Activated effector memory CD4-positive, alpha-beta T cell treated with anti-CD3 and anti-CD28 coated beads, Interleukin-2, amount 50 U/mL, for 16 hours (primary cell): ENCODE data around the gene GPRC5B.

Experiments
- DNase-seq: peaks from one replicate; pipeline ENCODE4 v3.0.0-alpha.2; 2020

Gene GPRC5B

GRCh38 chr16:19884611-19885450, at the start of gene GPRC5B:
Gene GPRC5B, minus strand, starts transcription at chr16:19884848. Its CDS starts 12,003 bp downstream, at chr16:19872845.
- peak; percentile 78 for DNase-seq

- no peak for DNase-seq
Measured at GRCh38 chr16:19933740-19934139, 49.1 kb upstream of the GPRC5B start.

DNA sequence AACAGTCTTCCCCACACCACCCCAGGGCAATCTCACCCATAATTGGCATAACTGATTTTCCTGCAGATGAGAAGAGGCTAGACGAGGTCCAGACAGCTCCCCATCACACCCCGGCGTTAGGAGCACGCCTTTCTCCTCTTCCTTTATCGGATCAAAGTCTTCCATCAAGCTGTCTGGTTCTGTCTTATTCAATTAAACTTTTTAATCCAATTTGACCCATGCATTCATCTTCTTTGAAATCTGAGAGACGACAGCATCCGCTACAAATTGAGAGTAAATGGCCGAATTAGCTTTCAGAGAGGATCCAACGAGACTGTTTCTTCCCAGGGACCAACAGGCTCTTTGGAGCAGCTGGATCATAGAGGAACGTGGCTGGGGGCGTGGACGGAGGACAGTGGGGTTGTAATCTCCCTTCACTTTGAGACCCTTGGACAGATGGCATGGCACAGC, 44.4 kb upstream of the GPRC5B start:
- no peak for DNase-seq

- DNase-seq = no peak
Measured at GRCh38 chr16:19928432-19928831, 43.8 kb upstream of the GPRC5B start.

GRCh38 chr16:19926449-19927390, 42.1 kb upstream of the GPRC5B start:
- no peak for DNase-seq

GRCh38 chr16:19923396-19923795, 38.7 kb upstream of the GPRC5B start:
- DNase-seq = no peak

GRCh38 chr16:19919142-19919541, 34.5 kb upstream of the GPRC5B start:
- no peak for DNase-seq

DNA sequence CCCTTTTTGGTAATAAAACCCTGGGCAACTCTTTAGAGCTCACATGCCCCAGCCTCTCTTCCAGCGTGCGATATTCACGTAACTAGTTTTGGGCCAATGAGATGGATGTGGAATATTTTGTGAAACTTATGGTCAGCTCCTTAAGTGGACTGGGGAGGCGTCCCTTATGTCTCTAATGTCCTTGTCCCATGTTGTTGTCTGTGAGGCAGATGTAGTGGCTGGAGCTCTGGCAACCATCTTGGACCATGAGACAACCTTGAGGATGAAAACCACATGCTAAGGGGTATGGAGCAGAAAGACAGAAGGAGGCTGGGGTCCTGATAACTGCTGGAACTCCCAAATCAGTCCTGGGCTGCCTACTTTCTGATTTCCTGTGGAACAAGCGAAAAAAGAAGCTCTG, 31.4 kb upstream of the GPRC5B start:
- no peak for DNase-seq

- no peak for DNase-seq
Measured at GRCh38 chr16:19914877-19915276, 30.2 kb upstream of the GPRC5B start.

DNA sequence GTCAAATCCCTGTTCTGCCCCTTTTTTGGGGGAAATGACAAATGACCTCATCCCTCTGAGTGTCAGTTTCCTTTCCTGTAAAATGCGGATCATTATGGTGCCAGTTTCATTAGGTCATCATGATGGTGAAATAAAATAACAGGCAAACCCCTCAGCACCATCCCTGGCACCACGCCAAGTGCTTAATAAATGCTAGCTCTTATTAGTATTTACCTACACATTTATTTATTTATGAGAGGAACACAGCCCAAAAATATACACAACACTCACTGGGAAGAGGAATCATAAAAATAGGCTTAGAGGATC, 28.6 kb upstream of the GPRC5B start:
- no peak for DNase-seq

DNA sequence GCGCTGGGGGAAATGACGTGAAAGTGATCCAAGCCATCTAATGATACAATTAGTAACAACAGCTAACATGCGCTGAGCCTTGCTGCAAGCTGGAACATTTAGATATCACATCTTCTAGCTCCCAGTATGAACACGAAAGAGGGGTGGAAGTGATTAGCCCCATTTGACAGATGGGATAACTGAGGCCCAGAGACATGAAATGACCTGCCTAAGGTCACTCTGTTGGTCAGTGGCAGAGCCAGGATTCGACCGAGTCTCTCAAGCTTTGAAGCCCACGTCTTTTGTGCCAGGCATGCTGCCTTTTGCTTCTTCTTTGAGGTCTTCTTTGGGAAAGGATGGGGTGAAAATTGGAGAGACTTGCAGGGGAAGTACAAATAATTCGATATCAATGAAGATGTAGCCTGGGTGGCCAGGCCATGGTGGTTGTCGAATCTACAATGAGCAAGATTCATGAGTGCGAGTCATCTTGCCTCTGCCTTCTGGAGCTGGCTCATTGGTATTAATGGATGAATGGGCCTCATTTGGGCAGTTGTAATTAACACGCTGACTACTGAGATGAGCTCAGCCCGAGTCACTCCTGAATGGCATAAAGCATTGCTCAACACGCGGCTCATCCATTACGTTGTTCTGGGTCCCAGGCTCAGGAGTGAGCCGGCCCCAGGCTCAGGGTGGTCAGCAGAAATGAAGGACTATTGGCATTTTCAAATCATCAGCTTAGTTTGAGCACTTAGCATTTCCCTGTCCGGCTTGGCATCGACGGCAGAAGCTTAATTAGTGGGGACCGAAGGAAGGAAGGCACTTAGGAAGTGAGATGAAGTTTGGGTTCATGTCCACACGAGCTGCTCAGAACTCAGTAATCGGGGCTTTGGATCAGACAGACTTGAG, 28.0 kb upstream of the GPRC5B start:
- no peak for DNase-seq

GRCh38 chr16:19911747-19912454, 27.3 kb upstream of the GPRC5B start:
- no peak for DNase-seq

- no peak for DNase-seq
Measured at GRCh38 chr16:19911204-19911603, 26.6 kb upstream of the GPRC5B start.

DNA sequence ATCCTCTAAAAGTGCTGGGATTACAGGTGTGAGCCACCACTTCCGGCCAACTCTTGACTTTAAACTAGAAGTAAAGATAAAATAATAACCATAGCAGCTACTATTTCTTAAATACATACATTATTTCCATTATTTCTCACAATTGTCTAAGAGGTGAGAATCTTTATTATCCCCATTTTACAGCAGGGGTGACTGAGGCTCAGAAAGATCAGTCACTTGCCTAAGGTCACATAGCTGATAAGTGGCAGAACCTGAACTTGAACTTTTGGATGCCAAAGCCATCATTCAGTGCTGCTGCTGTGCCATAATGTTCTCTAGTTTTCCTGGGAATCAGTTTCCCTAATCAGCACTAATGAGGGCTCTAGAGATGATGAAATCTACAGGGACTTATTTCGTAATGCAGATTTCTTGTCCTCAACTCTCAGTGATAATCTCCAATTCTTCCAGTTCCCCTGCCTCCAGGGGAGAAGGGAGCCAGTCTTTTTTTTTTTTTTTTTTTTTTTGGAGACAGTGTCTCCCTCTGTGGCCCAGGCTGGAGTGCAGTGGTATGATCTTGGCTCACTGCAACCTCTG, 25.2 kb upstream of the GPRC5B start:
- no peak for DNase-seq

- no peak for DNase-seq
Measured at GRCh38 chr16:19908921-19909320, 24.3 kb upstream of the GPRC5B start.

DNA sequence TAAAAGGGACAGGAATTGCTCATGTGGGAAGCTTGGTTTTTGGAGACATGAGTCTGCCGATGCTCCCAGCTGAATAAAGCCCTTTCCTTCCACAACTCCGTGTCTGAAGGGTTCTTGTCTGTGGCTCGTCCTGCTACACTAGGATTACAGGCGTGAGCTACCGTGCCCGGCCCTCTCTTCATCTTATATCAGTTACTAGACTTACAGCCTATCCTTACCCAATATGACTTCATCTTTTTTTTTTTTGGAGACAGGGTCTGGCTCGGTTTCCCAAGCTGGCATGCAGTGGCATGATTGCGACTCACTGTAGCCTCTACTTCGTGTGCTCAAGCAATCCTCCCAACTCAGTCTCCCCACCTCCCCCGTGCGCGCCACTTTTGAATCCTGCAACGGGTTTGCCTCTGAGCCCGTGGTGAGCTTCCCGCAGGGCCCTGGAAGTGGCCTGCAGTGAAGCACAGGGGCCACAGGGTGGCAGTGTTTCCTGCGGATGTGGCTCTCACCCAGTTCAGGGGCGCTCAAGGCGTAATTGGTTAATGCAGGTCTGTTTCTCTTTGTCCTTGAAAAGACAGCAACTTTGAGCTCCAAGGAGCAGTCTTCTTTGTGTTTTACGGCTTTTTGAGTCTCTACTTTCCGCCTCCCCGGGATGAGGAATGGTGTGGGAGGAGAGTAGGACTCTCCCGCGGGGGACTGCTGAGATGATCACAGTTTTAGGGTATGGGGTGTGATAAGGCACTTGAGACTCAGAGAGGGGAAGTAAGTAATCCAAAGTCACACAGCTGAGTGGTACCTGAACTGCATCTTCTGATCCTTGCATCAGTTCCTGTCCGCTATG, 22.7 kb upstream of the GPRC5B start:
- peak; percentile 88 for DNase-seq

GRCh38 chr16:19901164-19901563, 16.5 kb upstream of the GPRC5B start:
- DNase-seq = no peak

GRCh38 chr16:19899605-19899955, 14.9 kb upstream of the GPRC5B start:
- no peak for DNase-seq

DNA sequence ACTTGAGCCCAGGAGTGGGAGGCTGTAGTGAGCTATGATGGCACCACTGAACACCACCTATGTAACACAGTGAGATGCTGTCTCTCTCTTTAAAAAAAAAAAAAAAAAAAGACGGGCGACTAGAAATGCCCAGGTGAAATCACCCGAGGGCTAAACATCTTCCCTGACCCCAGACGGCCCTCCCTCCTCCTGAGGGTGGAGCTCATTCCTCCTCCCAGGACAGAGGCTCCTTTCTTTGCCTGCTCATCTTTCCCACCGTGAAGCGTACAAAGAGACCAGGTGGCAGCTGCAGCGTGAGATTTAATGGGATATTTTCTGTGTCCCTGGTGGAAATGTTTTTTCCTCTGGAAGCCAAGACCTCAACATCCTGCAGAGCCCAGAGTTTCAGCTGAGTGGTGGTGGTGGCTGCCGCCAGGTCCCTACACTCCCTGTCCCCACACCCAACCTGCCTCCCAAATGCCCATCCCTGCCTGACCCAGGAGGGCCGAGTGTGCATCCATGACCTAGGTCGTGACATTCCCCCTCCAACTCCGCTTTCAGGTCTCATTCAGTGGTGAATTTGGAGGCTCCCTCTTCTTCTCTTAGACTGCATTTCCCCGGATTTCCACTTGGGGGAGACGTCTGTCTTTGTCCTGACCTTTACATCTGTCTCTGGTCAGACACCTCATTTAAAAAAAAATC, 14.4 kb upstream of the GPRC5B start:
- peak; percentile 65 for DNase-seq

- DNase-seq = no peak
Measured at GRCh38 chr16:19898166-19898565, 13.5 kb upstream of the GPRC5B start.
